ENCODE data around the gene MTCL1. TPM values are rescaled to one million over a fixed set of nuclear protein-coding genes. Genes with fewer than 3 reads are reported as not detected.

Gene MTCL1
- total and polyA plus RNA-seq, 9 of the 15 experiments (the other 6 are each of a cell fraction or from before 2014, with no cell fraction given) = 0.21 to 7.4 (median 3.7) TPM

DNA sequence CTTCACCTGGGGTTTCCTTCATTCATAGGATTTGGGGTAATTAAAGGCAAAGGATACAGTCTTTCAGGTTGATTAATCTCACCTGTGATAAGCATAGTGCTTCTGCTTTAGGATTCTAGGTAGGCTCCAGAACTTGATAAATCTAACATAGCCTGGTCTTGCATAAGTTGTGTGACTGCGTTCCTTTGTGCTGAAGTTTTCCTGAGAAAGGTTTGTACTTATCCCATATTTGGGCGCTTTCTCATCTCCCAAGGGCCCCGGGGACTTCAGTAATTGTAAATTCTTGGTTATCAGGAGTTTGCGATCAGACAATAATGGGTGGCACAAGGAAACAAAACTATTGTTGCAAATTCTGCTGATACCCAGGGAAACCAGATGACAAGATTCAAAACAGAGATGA lies 53.1 kb downstream of the MTCL1 start (continued):
- TF ChIP-seq BRD9 (IDR thresholded peaks at IDR 0.05; ENCODE audit: low read depth, partially characterized antibody) (no peak), MECOM (CRISPR knock-in tag; IDR thresholded peaks at IDR 0.05) (no peak), RNF2 (IDR thresholded peaks at IDR 0.05) (no peak), ZNF239 (CRISPR knock-in tag; IDR thresholded peaks at IDR 0.05) (no peak)
- TF ChIP-seq, protein P1, sequence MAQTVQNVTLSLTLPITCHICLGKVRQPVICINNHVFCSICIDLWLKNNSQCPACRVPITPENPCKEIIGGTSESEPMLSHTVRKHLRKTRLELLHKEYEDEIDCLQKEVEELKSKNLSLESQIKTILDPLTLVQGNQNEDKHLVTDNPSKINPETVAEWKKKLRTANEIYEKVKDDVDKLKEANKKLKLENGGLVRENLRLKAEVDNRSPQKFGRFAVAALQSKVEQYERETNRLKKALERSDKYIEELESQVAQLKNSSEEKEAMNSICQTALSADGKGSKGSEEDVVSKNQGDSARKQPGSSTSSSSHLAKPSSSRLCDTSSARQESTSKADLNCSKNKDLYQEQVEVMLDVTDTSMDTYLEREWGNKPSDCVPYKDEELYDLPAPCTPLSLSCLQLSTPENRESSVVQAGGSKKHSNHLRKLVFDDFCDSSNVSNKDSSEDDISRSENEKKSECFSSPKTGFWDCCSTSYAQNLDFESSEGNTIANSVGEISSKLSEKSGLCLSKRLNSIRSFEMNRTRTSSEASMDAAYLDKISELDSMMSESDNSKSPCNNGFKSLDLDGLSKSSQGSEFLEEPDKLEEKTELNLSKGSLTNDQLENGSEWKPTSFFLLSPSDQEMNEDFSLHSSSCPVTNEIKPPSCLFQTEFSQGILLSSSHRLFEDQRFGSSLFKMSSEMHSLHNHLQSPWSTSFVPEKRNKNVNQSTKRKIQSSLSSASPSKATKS (CRISPR knock-in tag; IDR thresholded peaks at IDR 0.05) = no peak

DNA sequence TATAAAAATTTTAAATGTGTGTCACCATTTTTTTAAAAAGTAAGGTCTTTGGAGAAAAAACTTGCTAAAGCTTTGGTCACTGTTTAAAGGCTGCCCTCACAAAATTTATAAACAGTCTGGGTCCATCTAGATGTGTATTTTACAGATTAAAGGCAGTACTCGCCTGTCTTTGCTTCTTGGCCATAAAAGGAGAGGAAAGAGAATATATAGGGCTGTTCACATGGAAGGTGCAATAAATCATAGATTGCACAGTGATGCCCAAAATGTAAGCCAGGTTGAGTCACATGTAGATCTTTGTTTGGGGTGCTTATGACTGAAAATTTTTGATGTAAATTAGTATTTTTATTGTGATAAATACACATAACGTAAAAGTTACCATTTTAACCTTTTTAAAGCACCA lies 55.6 kb downstream of the MTCL1 start:
- Histone ChIP-seq H3K79me2 (ENCODE audit: control insufficient read depth, insufficient read depth, low read length) (no peaks in the 10 kb centered on the region), H3K4me1 (replicated peaks in 1 of 2; ENCODE audit: control insufficient read depth in 2 of 2, insufficient read depth in 2 of 2, low read length in 2 of 2) (no peaks in the 10 kb centered on the region; a peak in 1 of 5 replicates), H3K36me3 (ENCODE audit: control insufficient read depth, insufficient read depth, low read length) (no peaks in the 10 kb centered on the region), H2AFZ (ENCODE audit: low read depth, low read length) (no peak overlapping the region), H3K9me3 (replicated peaks; ENCODE audit: control insufficient read depth, insufficient read depth, low read depth, low read length) (peaks cover 6% of the 10 kb centered on the region; the same call in 1 of the 2 replicates), H3K9ac (ENCODE audit: insufficient read depth in 1 of 2, low read depth in 2 of 2, low read length in 2 of 2) (no peak overlapping the region), H3K4me3 (no peak overlapping the region), H3K4me2 (ENCODE audit: insufficient read depth, low read length) (no peak overlapping the region), H3K9me1 (ENCODE audit: control insufficient read depth, insufficient read depth, low read length) (no peaks in the 10 kb centered on the region), H4K20me1 (replicated peaks; ENCODE audit: control insufficient read depth, insufficient read depth, low read length) (no peaks in the 10 kb centered on the region), H3K27ac (ENCODE audit: extremely low read depth, low read depth, low read length) (no peak overlapping the region), H3K27me3 (ENCODE audit: control insufficient read depth in 2 of 2, insufficient read depth in 2 of 2, low read length in 2 of 2) (peaks cover 0 to 6% of the 10 kb centered on the region in 2 experiments; a peak in 4 of 5 replicates)
- in situ Hi-C loops (cut with MboI) = no loop called here
- CTCF ChIA-PET (ENCODE audit: low intra/inter-chr PET ratio) = no interaction called here
- no peak for TF ChIP-seq MED1 (CRISPR knock-in tag; IDR thresholded peaks at IDR 0.05; ENCODE audit: borderline replicate concordance)
- peak; percentile 25 for TF ChIP-seq MEIS2 (IDR thresholded peaks at IDR 0.05; ENCODE audit: partially characterized antibody)
- POLR2A ChIA-PET = no interaction called here
- intact Hi-C loops (cut with micrococcal nuclease) = no loop called here
- DNase-seq (ENCODE audit: extremely low read depth in 1 of 4, low spot score in 3 of 4) (no peak), FAIRE-seq (no peak), ATAC-seq (no peak)
- no TSS peak for BruUV-seq (replicated peaks)
- WGBS (ENCODE audit: insufficient coverage, low coverage, missing lambda C conversion rate) = 28% methylated on average over 2 of the region's 2 CpGs

Data from K562 (cell line).